Measurements from ENCODE around the gene GALNT8.
A peak's percentile ranks its signal among the peaks of the same experiment; 100 is the strongest.

Gene GALNT8

GRCh38 chr12:4719821-4720636 lies at the start of gene GALNT8:
TSS of gene GALNT8 (plus strand) at chr12:4720400. CDS start at chr12:4720678, 278 bp downstream.
- DNase-seq (ENCODE audit: low read depth) = no peak
- TF ChIP-seq CTCF (conservative IDR thresholded peaks at IDR 0.05; ENCODE audit: control insufficient read depth, insufficient read depth, low read depth, low read length) = no peak
- no peak within 1 kb of the TSS for H3K4me3 ChIP-seq (ENCODE audit: control insufficient read depth, low read depth, low read length)

DNA sequence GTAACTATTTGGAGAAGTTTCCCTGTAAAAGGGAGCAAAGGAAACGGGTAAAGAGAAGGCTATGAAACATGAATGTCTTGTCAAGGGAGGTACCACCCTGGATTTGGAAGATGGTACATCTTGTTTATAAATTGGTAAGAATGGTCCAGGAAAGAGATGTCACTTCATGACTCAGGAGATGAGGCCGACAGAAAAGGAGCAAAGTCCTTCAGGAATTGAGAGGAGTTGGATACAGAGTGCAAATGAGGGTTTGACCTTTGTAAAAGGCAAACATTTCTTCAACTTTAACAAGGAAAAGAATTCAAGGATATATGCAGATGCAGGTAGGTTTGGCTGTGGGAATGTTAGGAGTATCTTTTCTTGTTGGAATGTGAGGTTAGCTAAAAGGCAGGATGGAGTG lies 40.5 kb upstream of the GALNT8 start:
- no peak overlapping the region for H3K4me3 ChIP-seq (ENCODE audit: control insufficient read depth, low read depth, low read length)
- TF ChIP-seq CTCF (conservative IDR thresholded peaks at IDR 0.05; ENCODE audit: control insufficient read depth, insufficient read depth, low read depth, low read length) = no peak
- DNase-seq (ENCODE audit: low read depth) = no peak

DNA sequence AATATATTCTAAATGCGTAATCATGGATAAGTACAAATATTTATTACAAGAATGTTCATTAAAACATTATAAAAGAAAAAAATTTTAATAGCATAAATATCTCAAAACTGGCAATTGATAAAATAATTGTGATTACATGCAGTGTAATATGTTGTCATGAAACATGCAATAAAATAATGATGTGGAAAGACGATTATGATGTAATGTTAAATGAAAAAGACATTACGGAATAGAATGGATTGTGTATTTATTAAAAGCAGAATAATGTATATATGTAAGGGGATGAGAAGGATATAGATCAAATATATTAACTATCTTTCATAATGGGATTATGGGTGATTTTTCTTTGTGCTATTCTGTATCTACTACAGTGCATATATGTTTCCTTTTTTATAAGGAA lies 38.5 kb upstream of the GALNT8 start:
- H3K4me3 ChIP-seq (ENCODE audit: control insufficient read depth, low read depth, low read length) = no peak overlapping the region
- no peak for DNase-seq (ENCODE audit: low read depth)

GRCh38 chr12:4685317-4685716 lies 34.9 kb upstream of the GALNT8 start:
- TF ChIP-seq CTCF (conservative IDR thresholded peaks at IDR 0.05; ENCODE audit: control insufficient read depth, insufficient read depth, low read depth, low read length) = no peak
- DNase-seq (ENCODE audit: low read depth) = no peak
- no peak overlapping the region for H3K4me3 ChIP-seq (ENCODE audit: control insufficient read depth, low read depth, low read length)

More for the DNA sequence above, 38.5 kb upstream of the GALNT8 start:
- TF ChIP-seq CTCF (conservative IDR thresholded peaks at IDR 0.05; ENCODE audit: control insufficient read depth, insufficient read depth, low read depth, low read length) = no peak

- TF ChIP-seq CTCF (conservative IDR thresholded peaks at IDR 0.05; ENCODE audit: control insufficient read depth, insufficient read depth, low read depth, low read length) = no peak
- no peak for DNase-seq (ENCODE audit: low read depth)
- H3K4me3 ChIP-seq (ENCODE audit: control insufficient read depth, low read depth, low read length) = no peak overlapping the region
Observed at GRCh38 chr12:4690760-4691159, 29.4 kb upstream of the GALNT8 start.

GRCh38 chr12:4700621-4701026 lies 19.6 kb upstream of the GALNT8 start:
- TF ChIP-seq CTCF (conservative IDR thresholded peaks at IDR 0.05; ENCODE audit: control insufficient read depth, insufficient read depth, low read depth, low read length) = no peak
- peak overlapping the region; percentile 30 for H3K4me3 ChIP-seq (ENCODE audit: control insufficient read depth, low read depth, low read length)
- DNase-seq (ENCODE audit: low read depth) = peak; percentile 85
